B cell (primary cell): Measurements from ENCODE around the gene PDE4B. TPM values are rescaled to one million over a fixed set of nuclear protein-coding genes. Genes with fewer than 3 reads are reported as not detected.

Experiments
- ATAC-seq: fragments of 200-7000 bp; cut with Tn5 transposase; one replicate; pipeline ENCODE4 v1.10.0; 2021; ENCODE audit warnings: low read depth, mild to moderate bottlenecking, moderate number of reproducible peaks, moderate library complexity
- CTCF ChIA-PET: fragments of 350-600 bp; sonication (Branson Sonifier 250); formaldehyde crosslinking; loops from one replicate; lab custom pipeline; 2021; ENCODE audit warnings: antibody characterized with exemption, inconsistent platforms; lab: Charles Lee
- POLR2A ChIA-PET: fragments of 350-600 bp; sonication (Branson Sonifier 250); formaldehyde crosslinking; loops from one replicate; lab custom pipeline; 2021; ENCODE audit warnings: antibody characterized with exemption; lab: Charles Lee
- DNase-seq: peaks from one replicate; pipeline ENCODE4 v3.0.0; 2013
- H2AFZ ChIP-seq: 2 replicates; pipeline ENCODE4 v1.6.1; 2012; ENCODE audit warnings: mild to moderate bottlenecking, low read depth, low read length; ENCODE audit not compliant: insufficient read depth, poor library complexity, severe bottlenecking
- H3K27ac ChIP-seq, 2 donors: 1 replicate in 1 of 2; 2 replicates in 1 of 2; pipeline ENCODE4 v1.5.1; 2012 to 2013; ENCODE audit warnings: low read length in 2 of 2, mild to moderate bottlenecking in 2 of 2, moderate library complexity in 1 of 2
- H3K27me3 ChIP-seq, 4 experiments: fragments of 200-600 bp in 1 of 4; sonication (generic) in 1 of 4; replicated peaks in 1 of 4; 1 replicate in 2 of 4; 2 replicates in 2 of 4; pipeline versions ENCODE4 v1.6.1 to v1.7.0; 2013 to 2016; ENCODE audit warnings: low read length in 3 of 4, mild to moderate bottlenecking in 2 of 4, mixed read lengths in 1 of 4, moderate library complexity in 1 of 4; ENCODE audit not compliant: insufficient read depth in 4 of 4, control insufficient read depth in 3 of 4; ENCODE audit errors: control extremely low read depth in 1 of 4
- H3K36me3 ChIP-seq, 2 experiments: replicated peaks in 1 of 2; 1 replicate in 1 of 2; 2 replicates in 1 of 2; pipeline versions ENCODE4 v1.6.1 to v1.7.1; 2013; ENCODE audit warnings: low read length in 1 of 2; ENCODE audit not compliant: insufficient read depth in 2 of 2, control insufficient read depth in 1 of 2; ENCODE audit errors: control extremely low read depth in 1 of 2, extremely low read depth in 1 of 2
- H3K4me1 ChIP-seq, 2 donors: fragments of 200-600 bp in 1 of 2; sonication (generic) in 1 of 2; 1 replicate in 1 of 2; 2 replicates in 1 of 2; pipeline versions ENCODE4 v1.5.1 to v1.6.1; 2013 to 2017; ENCODE audit warnings: low read length in 2 of 2; ENCODE audit not compliant: control insufficient read depth in 2 of 2, insufficient read depth in 2 of 2
- H3K4me2 ChIP-seq: replicated peaks from 2 replicates; pipeline ENCODE3; 2012; ENCODE audit warnings: mild to moderate bottlenecking, low read depth, low read length; ENCODE audit not compliant: poor library complexity, severe bottlenecking
- H3K4me3 ChIP-seq, 5 experiments: fragments of 200-600 bp in 1 of 5; sonication (generic) in 1 of 5; 1 replicate in 3 of 5; 2 replicates in 2 of 5; pipeline versions ENCODE4 v1.5.1 to v1.7.0; 2011 to 2016; ENCODE audit warnings: low read length in 4 of 5, mild to moderate bottlenecking in 4 of 5, low read depth in 2 of 5, control low read depth in 1 of 5, moderate library complexity in 1 of 5; ENCODE audit not compliant: insufficient read depth in 1 of 5; ENCODE audit errors: control extremely low read depth in 1 of 5, extremely low read depth in 1 of 5
- H3K79me2 ChIP-seq: fragments of 200-600 bp; sonication (generic); one replicate; pipeline ENCODE4 v1.6.0; 2016; ENCODE audit warnings: low read length; ENCODE audit not compliant: control insufficient read depth, insufficient read depth
- H3K9ac ChIP-seq: fragments of 200-600 bp; sonication (generic); 2 replicates; pipeline ENCODE4 v1.6.1; 2017; ENCODE audit warnings: mild to moderate bottlenecking, low read length, moderate library complexity
- H3K9me3 ChIP-seq, 3 donors: one replicate each; pipeline versions ENCODE4 v1.6.1 to v1.7.1; 2013; ENCODE audit warnings: low read length in 2 of 3; ENCODE audit not compliant: control insufficient read depth in 2 of 3, insufficient read depth in 1 of 3; ENCODE audit errors: control extremely low read depth in 1 of 3
- H4K20me1 ChIP-seq: 2 replicates; pipeline ENCODE4 v1.6.0; 2012; ENCODE audit warnings: mild to moderate bottlenecking, low read length; ENCODE audit not compliant: insufficient read depth, control insufficient read depth, poor library complexity, severe bottlenecking
- H3K27ac Mint-ChIP-seq: one replicate; pipeline ENCODE4 v1.8.0; 2021; ENCODE audit warnings: mixed read lengths
- H3K27me3 Mint-ChIP-seq: one replicate; pipeline ENCODE4 v1.8.0; 2021; ENCODE audit warnings: mixed read lengths
- H3K4me1 Mint-ChIP-seq: one replicate; pipeline ENCODE4 v1.8.0; 2021; ENCODE audit warnings: mixed read lengths
- H3K4me3 Mint-ChIP-seq: one replicate; pipeline ENCODE4 v1.8.0; 2021; ENCODE audit warnings: mixed read lengths
- H3K9me3 Mint-ChIP-seq: one replicate; pipeline ENCODE4 v1.8.0; 2022; ENCODE audit warnings: mixed read lengths; ENCODE audit not compliant: insufficient read depth
- EZH2 ChIP-seq: IDR thresholded peaks from 2 replicates; pipeline ENCODE4 v1.6.1; 2012; ENCODE audit warnings: borderline replicate concordance, low read depth, mild to moderate bottlenecking, moderate library complexity, low read length; ENCODE audit not compliant: insufficient read depth, poor library complexity, severe bottlenecking
- WGBS: methylation state at CpG from one replicate; pipeline ENCODE4 v1.1.5; 2013; ENCODE audit warnings: missing lambda C conversion rate; ENCODE audit not compliant: insufficient coverage; 5-methylcytosine and 5-hydroxymethylcytosine counted together
- intact Hi-C: fragments of 100-400 bp; cut with micrococcal nuclease; formaldehyde crosslinking; loops from one replicate; pipeline ENCODE4 v1.10.0; 2022
- polyA plus RNA-seq: library from polyadenylated mRNA; depleted of rRNA; stranded (reverse); fragments of >200 nt; gene quantifications from 2 replicates; pipeline ENCODE4 v1.2.3, GENCODE V29; 2012
- total RNA-seq, 2 donors: library from RNA; stranded (reverse); fragments of 120-200 nt in 1 of 2; gene quantifications; 1 replicate in 1 of 2; 2 replicates in 1 of 2; pipeline versions ENCODE4 v1.2.3 to v1.2.4, GENCODE V29; 2013 to 2022
- TF ChIP-seq, protein P1 (sequence below): fragments of 200-600 bp; IDR thresholded peaks from one replicate; pipeline ENCODE4 v1.8.0; 2022; ENCODE audit warnings: antibody characterized with exemption, mild to moderate bottlenecking

PDE4B gene
- total and polyA plus RNA-seq, 2 donors (not counting 1 experiment from before 2014, with no cell fraction given): 63.7 to 242 TPM

- H2AFZ ChIP-seq: no peak overlapping the region
Measured at GRCh38 chr1:66276218-66276617, 483.5 kb downstream of the PDE4B start.

More at GRCh38 chr1:66276218-66276617, 483.5 kb downstream of the PDE4B start:
- ChIA-PET CTCF (interaction anchor here (2.5 to 4.4 kb wide), 2 partner anchors 169 to 317 kb away, joined by 7 to 19 read pairs; no protein-coding TSS in a partner anchor), POLR2A (no interaction called here)
- Mint-ChIP-seq H3K4me3 (peak overlapping the region; percentile 50), H3K27me3 (no peaks in the 10 kb centered on the region), H3K27ac (peak overlapping the region; percentile 50), H3K4me1 (peaks cover 76% of the 10 kb centered on the region), H3K9me3 (no peaks in the 10 kb centered on the region)
- Histone ChIP-seq H3K27me3 (no peaks in the 10 kb centered on the region), H3K4me3 (no peak overlapping the region), H3K4me1 (peaks cover 57 to 63% of the 10 kb centered on the region in 2 donors), H3K9me3 (no peaks in the 10 kb centered on the region), H3K36me3 (no peaks in the 10 kb centered on the region), H3K79me2 (peaks cover 7% of the 10 kb centered on the region), H3K27ac (no peak overlapping the region), H3K9ac (no peak overlapping the region), H4K20me1 (no peaks in the 10 kb centered on the region), H3K4me2 (peak overlapping the region; percentile 35)
- intact Hi-C loops: no loop called here
- ATAC-seq (no peak), DNase-seq (no peak)
- WGBS: no CpG with 5 or more reads among the region's 3 CpGs
- TF ChIP-seq, protein P1, sequence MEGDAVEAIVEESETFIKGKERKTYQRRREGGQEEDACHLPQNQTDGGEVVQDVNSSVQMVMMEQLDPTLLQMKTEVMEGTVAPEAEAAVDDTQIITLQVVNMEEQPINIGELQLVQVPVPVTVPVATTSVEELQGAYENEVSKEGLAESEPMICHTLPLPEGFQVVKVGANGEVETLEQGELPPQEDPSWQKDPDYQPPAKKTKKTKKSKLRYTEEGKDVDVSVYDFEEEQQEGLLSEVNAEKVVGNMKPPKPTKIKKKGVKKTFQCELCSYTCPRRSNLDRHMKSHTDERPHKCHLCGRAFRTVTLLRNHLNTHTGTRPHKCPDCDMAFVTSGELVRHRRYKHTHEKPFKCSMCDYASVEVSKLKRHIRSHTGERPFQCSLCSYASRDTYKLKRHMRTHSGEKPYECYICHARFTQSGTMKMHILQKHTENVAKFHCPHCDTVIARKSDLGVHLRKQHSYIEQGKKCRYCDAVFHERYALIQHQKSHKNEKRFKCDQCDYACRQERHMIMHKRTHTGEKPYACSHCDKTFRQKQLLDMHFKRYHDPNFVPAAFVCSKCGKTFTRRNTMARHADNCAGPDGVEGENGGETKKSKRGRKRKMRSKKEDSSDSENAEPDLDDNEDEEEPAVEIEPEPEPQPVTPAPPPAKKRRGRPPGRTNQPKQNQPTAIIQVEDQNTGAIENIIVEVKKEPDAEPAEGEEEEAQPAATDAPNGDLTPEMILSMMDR: no peak
- no peak for TF ChIP-seq EZH2
